NB4 (cell line): ENCODE data around the gene ATXN1.

Source experiments
- POLR2A ChIP-seq: IDR thresholded peaks from 2 replicates; pipeline ENCODE4 v1.6.1; 2011; ENCODE audit warnings: mild to moderate bottlenecking; ENCODE audit not compliant: insufficient read length; ENCODE audit errors: extremely low read depth
- TF ChIP-seq, protein P1 (sequence below): IDR thresholded peaks from one replicate; pipeline ENCODE4 v1.5.1; 2012; ENCODE audit warnings: low read depth, low read length

DNA sequence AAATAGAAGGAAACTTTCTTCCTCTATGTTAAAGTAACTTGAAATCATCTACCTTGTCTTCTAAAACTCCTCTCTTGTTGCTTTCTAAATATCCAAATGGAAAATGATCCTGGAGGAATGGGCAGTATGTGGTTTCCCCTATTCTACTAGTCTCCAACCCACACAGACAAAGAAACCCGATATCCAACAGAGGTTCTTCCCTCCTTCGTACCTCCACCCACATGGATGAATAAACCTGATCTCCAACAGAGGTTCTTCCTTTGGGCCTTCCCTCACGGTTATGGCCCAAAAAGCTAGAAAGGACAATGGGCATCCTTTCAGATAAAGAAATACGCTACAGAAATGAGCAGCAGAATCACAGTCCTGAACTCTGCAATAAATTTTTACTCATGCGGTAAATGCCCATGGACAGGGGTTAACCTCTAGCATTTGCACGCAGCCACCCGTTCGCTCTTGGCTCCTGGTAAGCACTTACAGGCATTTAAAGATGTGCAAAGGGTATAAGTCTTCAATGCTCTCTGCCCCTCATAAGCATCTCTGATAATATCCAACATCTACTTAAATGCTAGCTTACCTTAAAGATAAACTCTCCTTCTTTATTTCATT, 392.0 kb downstream of the ATXN1 start:
- TF ChIP-seq, protein P1, sequence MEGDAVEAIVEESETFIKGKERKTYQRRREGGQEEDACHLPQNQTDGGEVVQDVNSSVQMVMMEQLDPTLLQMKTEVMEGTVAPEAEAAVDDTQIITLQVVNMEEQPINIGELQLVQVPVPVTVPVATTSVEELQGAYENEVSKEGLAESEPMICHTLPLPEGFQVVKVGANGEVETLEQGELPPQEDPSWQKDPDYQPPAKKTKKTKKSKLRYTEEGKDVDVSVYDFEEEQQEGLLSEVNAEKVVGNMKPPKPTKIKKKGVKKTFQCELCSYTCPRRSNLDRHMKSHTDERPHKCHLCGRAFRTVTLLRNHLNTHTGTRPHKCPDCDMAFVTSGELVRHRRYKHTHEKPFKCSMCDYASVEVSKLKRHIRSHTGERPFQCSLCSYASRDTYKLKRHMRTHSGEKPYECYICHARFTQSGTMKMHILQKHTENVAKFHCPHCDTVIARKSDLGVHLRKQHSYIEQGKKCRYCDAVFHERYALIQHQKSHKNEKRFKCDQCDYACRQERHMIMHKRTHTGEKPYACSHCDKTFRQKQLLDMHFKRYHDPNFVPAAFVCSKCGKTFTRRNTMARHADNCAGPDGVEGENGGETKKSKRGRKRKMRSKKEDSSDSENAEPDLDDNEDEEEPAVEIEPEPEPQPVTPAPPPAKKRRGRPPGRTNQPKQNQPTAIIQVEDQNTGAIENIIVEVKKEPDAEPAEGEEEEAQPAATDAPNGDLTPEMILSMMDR, result no peak
- TF ChIP-seq POLR2A, result no peak
